SK-N-SH (cell line): ENCODE data around the gene GNL3.

Experiments used
- EZH2phosphoT487 ChIP-seq: fragments of 200-600 bp; sonication (generic); IDR thresholded peaks from 2 replicates; pipeline ENCODE4 v1.6.1; 2017; ENCODE audit warnings: low read depth, mixed run types, mild to moderate bottlenecking, antibody characterized with exemption, moderate library complexity, borderline replicate concordance
- GABPA ChIP-seq: IDR thresholded peaks from 2 replicates; pipeline ENCODE4 v1.4.0; 2012; ENCODE audit warnings: low read depth, mild to moderate bottlenecking
- RCOR1 ChIP-seq: fragments of 150-350 bp; IDR thresholded peaks from 2 replicates; pipeline ENCODE4 v1.6.1; 2017; ENCODE audit warnings: antibody characterized with exemption, low read length
- SIN3A ChIP-seq: IDR thresholded peaks from 2 replicates; pipeline ENCODE4 v1.6.1; 2012; ENCODE audit warnings: low read depth, mild to moderate bottlenecking, low read length, moderate library complexity, borderline replicate concordance
- TF ChIP-seq, protein P1 (sequence below): fragments of 200-600 bp; sonication (generic); IDR thresholded peaks from 2 replicates; pipeline ENCODE4 v1.6.1; 2017; ENCODE audit warnings: antibody characterized with exemption, mild to moderate bottlenecking, moderate library complexity
- TF ChIP-seq, protein P2 (sequence below): IDR thresholded peaks from 2 replicates; pipeline ENCODE4 v1.6.1; 2012; ENCODE audit warnings: mild to moderate bottlenecking, low read depth, low read length, moderate library complexity
- TF ChIP-seq, protein P3 (sequence below): fragments of 150-350 bp; IDR thresholded peaks from 2 replicates; pipeline ENCODE4 v1.6.1; 2017; ENCODE audit warnings: antibody characterized with exemption, low read length, low read depth, borderline replicate concordance

DNA sequence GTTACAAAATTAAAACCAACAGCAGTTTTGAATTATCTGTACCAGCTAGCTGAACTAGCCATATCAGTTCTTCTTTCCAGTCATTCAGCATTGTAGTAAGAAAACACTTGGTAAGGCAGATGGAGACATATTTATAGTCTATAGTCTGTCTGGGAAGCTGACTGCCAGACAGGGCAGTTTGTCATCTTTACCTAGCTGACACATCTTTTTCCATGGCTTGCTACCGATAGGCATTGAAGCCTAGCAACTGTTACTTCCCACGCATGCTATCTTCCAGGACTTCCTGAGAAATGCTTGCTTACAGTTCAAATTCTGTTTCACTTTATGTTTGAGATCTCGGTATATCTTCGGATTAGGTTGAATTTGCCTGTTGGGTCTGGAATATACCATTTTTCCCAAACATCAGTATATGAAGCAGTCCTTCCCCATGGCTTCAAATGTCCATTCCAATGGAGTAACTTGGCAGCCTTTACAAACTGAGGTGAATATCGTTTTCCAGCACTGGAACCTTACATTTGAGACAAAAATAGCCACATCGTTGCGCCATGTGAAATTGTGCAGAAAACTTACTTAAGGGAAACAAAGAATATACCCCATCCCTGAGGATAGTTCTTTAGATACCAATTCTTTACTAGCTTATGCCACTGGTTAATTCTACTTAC is 8.8 kb downstream of the GNL3 start:
- TF ChIP-seq, protein P1, sequence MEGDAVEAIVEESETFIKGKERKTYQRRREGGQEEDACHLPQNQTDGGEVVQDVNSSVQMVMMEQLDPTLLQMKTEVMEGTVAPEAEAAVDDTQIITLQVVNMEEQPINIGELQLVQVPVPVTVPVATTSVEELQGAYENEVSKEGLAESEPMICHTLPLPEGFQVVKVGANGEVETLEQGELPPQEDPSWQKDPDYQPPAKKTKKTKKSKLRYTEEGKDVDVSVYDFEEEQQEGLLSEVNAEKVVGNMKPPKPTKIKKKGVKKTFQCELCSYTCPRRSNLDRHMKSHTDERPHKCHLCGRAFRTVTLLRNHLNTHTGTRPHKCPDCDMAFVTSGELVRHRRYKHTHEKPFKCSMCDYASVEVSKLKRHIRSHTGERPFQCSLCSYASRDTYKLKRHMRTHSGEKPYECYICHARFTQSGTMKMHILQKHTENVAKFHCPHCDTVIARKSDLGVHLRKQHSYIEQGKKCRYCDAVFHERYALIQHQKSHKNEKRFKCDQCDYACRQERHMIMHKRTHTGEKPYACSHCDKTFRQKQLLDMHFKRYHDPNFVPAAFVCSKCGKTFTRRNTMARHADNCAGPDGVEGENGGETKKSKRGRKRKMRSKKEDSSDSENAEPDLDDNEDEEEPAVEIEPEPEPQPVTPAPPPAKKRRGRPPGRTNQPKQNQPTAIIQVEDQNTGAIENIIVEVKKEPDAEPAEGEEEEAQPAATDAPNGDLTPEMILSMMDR: no peak
- TF ChIP-seq GABPA (no peak), SIN3A (no peak), EZH2phosphoT487 (no peak), RCOR1 (no peak)
- TF ChIP-seq, protein P2, sequence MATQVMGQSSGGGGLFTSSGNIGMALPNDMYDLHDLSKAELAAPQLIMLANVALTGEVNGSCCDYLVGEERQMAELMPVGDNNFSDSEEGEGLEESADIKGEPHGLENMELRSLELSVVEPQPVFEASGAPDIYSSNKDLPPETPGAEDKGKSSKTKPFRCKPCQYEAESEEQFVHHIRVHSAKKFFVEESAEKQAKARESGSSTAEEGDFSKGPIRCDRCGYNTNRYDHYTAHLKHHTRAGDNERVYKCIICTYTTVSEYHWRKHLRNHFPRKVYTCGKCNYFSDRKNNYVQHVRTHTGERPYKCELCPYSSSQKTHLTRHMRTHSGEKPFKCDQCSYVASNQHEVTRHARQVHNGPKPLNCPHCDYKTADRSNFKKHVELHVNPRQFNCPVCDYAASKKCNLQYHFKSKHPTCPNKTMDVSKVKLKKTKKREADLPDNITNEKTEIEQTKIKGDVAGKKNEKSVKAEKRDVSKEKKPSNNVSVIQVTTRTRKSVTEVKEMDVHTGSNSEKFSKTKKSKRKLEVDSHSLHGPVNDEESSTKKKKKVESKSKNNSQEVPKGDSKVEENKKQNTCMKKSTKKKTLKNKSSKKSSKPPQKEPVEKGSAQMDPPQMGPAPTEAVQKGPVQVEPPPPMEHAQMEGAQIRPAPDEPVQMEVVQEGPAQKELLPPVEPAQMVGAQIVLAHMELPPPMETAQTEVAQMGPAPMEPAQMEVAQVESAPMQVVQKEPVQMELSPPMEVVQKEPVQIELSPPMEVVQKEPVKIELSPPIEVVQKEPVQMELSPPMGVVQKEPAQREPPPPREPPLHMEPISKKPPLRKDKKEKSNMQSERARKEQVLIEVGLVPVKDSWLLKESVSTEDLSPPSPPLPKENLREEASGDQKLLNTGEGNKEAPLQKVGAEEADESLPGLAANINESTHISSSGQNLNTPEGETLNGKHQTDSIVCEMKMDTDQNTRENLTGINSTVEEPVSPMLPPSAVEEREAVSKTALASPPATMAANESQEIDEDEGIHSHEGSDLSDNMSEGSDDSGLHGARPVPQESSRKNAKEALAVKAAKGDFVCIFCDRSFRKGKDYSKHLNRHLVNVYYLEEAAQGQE: no peak
- TF ChIP-seq, protein P3, sequence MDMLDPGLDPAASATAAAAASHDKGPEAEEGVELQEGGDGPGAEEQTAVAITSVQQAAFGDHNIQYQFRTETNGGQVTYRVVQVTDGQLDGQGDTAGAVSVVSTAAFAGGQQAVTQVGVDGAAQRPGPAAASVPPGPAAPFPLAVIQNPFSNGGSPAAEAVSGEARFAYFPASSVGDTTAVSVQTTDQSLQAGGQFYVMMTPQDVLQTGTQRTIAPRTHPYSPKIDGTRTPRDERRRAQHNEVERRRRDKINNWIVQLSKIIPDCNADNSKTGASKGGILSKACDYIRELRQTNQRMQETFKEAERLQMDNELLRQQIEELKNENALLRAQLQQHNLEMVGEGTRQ: no peak
